HG03159 (cell line): ENCODE results near the gene FAM153A.
"Not testable (repeated sequence)": the region's sequence is repeated elsewhere in the genome, so short reads cannot be mapped to it uniquely, and the experiment has no call there.

ENCODE experiments used
- ATAC-seq: cut with Tn5 transposase; IDR thresholded peaks from one replicate; pipeline ENCODE4 v1.9.1; 2021; ENCODE audit warnings: mild to moderate bottlenecking, moderate library complexity; ENCODE audit not compliant: unreplicated experiment

Gene FAM153A

DNA sequence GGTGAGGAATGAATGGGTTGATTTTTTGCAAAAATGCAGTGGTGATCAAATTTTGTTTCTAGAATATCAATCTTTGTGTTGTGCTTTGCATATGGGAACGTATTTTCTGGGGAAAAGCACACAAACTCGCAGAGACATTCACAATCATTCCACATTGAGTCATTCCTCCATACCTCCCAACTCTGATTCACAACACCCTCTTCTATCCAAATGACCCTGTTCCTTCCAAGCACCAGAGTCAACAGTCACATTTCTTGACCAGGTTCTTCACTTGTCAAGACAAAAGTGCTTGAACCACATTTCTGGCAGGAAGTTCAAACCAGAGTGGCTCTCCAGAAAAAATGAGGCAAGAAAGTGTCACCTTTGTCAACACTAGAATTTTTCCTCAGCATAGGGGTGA is 35.3 kb downstream of the FAM153A start:
- not testable (repeated sequence) for ATAC-seq

- not testable (repeated sequence) for ATAC-seq
Observed at GRCh38 chr5:177724858-177725257, 57.8 kb downstream of the FAM153A start.

DNA sequence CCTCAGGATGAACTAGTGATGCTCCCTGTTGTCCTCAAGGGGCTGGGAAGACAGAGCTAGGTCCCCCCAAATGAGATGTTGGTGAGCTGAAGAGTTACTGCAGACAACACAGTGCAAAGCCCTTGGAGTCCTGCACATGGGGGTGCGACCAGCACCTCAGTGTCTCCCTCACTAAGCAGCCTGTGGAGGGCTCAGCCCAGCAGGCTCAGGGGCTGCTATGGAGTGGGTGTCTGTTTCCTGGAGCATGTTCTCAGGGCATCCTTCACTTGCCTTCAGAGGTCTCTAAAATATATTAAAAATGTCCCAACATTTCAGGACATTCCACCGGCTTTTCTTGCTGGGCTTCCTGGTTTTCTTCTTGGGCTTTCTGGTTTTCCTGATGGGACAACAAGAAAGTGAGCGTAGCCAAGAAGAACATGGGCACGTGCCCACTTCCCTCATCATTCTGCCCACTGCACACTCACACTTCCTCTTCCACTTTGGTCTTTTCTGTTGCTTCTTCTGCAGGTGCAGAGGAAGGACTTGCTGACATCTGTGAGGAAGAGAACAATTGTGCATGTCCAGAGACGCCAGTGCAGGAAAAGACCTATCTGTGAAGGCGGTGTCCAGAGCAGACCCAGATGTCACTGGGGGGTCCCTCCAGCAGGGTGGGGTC is 58.7 kb downstream of the FAM153A start:
- ATAC-seq: not testable (repeated sequence)

- not testable (repeated sequence) for ATAC-seq
Observed at GRCh38 chr5:177722829-177723228, 59.9 kb downstream of the FAM153A start.

DNA sequence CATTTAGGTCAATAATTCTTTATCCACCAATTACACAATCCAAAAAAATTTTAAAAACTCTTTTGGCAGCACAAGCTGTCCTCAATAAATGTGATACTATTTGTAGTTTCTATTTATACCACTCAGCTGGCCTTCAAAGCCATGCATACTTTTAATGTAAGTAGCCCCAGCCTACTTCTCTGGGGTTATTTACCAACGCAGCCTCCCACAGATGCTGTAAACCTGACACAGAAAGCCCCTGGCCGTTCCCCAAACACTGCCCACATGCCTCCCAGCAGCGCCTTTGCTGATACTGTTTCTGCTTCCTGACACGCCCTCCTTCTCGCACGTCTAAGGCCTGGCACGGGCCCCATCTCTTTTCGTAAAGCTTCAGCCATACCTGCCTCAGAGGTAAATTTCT is 62.7 kb downstream of the FAM153A start:
- ATAC-seq: not testable (repeated sequence)

- not testable (repeated sequence) for ATAC-seq
Observed at GRCh38 chr5:177715423-177715822, 67.3 kb downstream of the FAM153A start.

- not testable (repeated sequence) for ATAC-seq
Observed at GRCh38 chr5:177696100-177696499, 86.6 kb downstream of the FAM153A start.

DNA sequence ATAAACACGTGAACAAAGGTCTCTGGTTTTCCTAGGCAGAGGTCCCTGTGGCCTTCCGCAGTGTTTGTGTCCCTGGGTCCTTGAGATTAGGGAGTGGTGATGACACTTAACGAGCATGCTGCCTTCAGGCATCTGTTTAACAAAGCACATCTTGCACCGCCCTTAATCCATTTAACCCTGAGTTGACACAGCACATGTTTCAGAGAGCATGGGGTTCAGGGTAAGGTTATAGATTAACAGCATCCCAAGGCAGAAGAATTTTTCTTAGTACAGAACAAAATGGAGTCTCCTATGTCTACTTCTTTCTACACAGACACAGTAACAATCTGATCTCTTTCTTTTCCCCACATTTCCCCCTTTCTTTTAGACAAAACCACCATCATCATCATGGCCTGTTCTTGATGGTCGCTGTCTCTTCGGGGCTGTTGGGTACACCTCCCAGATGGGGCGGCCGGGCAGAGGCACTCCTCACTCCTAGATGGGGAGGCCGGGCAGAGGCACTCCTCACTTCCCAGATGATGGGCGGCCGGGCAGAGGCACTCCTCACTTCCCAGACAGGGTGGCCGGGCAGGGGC is 87.3 kb downstream of the FAM153A start:
- not testable (repeated sequence) for ATAC-seq

GRCh38 chr5:177694518-177694835 is 88.2 kb downstream of the FAM153A start:
- not testable (repeated sequence) for ATAC-seq

DNA sequence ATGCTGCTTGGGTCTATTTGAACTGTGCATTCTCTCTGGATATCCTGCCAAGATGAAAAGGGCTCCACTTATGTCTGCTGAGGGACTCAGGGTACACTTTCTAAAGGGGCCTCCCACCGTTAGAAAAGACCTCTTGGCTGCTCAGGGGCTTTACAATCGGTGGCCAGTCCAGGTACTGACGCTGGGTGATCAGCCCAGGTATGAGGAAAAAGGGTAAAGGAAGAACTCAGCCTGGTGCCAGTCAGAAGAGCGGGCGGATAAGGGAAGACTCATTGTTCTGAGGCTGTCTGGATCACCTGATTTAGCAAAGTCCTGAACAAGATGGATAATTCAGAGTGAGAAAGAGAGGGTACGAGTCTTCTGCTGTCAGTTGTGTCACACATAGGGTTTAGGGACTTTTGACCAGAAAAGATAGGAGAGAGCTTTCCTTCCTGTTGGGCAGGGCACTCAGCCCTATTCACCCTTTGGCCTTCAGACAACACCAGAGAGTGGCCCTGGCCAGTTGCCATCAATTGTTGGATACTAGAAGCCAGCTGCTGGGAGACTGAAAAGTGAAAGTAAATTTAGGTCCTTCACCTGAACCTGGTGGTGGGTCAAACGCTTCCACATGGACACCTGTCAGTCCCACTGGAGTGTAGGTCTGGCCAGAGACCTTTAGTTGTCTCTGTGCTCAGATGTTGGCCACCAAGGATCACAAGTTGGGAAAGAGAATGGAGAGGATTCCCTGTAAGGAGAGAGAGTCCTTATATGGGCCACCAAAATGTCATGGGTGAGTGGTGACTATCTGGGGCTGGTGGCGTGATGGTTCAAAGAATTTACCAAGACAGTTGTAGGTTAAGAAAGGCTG is 88.8 kb downstream of the FAM153A start:
- ATAC-seq: not testable (repeated sequence)

GRCh38 chr5:177692969-177693368 is 89.7 kb downstream of the FAM153A start:
- not testable (repeated sequence) for ATAC-seq

- ATAC-seq: not testable (repeated sequence)
Observed at GRCh38 chr5:177692507-177692906, 90.2 kb downstream of the FAM153A start.

DNA sequence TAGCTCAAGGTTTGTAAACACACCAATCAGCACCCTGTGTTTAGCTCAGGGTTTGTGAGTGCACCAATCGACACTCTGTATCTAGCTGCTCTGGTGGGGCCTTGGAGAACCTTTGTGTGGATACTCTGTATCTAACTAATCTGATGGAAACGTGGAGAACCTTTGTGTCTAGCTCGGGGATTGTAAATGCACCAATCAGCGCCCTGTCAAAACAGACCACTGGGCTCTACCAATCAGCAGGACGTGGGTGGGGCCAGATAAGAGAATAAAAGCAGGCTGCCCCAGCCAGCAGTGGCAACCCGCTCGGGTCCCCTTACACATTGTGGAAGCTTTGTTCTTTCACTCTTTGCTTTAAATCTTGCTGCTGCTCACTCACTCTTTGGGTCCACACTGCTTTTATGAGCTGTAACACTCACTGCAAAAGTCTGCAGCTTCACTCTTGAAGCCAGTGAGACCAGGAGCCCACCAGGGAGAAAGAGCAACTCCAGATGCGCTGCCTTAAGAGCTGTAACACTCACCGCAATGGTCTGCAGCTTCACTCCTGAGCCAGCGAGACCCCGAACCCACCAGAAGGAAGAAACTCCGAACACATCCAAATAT is 93.6 kb downstream of the FAM153A start:
- not testable (repeated sequence) for ATAC-seq

GRCh38 chr5:177688091-177688490 is 94.6 kb downstream of the FAM153A start:
- ATAC-seq: not testable (repeated sequence)

- not testable (repeated sequence) for ATAC-seq
Observed at GRCh38 chr5:177681920-177682319, 100.8 kb downstream of the FAM153A start.
